Omental fat pad (tissue), 4 donors: Measurements from ENCODE around the gene CLASRP. TPM values are rescaled to one million over a fixed set of nuclear protein-coding genes. Genes with fewer than 3 reads are reported as not detected.

Experiments
- ATAC-seq: fragments of 150-250 bp; one replicate; pipeline ENCODE4 v1.9.1; 2016; ENCODE audit warnings: mild to moderate bottlenecking, moderate library complexity; ENCODE audit not compliant: low FRiP score
- DNase-seq: peaks from one replicate; pipeline ENCODE4 v3.0.0-alpha.2; 2019; ENCODE audit warnings: low spot score
- total RNA-seq, 4 donors: library from RNA; depleted of rRNA; stranded (reverse); fragments of >200 nt; gene quantifications; one replicate each; pipeline ENCODE4 v1.1.0, GENCODE V29; 2016
- TF ChIP-seq, protein P1 (sequence below), 3 donors: fragments of 450-650 bp; IDR thresholded peaks; one replicate each; pipeline ENCODE4 v1.5.1; 2016 to 2017; ENCODE audit warnings: antibody characterized with exemption in 3 of 3, mild to moderate bottlenecking in 3 of 3, moderate library complexity in 2 of 3

CLASRP gene
- total RNA-seq, 4 donors from 2014 or later, result 49.3 to 78.2 (median 73.4) TPM

DNA sequence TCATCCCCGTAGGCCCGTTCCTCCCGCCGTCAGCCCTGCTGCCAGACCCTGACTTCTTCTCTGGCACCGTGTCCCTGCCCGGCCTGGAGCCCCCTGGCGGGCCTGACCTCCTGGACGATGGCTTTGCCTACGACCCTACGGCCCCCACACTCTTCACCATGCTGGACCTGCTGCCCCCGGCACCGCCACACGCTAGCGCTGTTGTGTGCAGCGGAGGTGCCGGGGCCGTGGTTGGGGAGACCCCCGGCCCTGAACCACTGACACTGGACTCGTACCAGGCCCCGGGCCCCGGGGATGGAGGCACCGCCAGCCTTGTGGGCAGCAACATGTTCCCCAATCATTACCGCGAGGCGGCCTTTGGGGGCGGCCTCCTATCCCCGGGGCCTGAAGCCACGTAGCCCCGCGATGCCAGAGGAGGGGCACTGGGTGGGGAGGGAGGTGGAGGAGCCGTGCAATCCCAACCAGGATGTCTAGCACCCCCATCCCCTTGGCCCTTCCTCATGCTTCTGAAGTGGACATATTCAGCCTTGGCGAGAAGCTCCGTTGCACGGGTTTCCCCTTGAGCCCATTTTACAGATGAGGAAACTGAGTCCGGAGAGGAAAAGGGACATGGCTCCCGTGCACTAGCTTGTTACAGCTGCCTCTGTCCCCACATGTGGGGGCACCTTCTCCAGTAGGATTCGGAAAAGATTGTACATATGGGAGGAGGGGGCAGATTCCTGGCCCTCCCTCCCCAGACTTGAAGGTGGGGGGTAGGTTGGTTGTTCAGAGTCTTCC is 1.3 kb upstream of the CLASRP start:
- TF ChIP-seq, protein P1, sequence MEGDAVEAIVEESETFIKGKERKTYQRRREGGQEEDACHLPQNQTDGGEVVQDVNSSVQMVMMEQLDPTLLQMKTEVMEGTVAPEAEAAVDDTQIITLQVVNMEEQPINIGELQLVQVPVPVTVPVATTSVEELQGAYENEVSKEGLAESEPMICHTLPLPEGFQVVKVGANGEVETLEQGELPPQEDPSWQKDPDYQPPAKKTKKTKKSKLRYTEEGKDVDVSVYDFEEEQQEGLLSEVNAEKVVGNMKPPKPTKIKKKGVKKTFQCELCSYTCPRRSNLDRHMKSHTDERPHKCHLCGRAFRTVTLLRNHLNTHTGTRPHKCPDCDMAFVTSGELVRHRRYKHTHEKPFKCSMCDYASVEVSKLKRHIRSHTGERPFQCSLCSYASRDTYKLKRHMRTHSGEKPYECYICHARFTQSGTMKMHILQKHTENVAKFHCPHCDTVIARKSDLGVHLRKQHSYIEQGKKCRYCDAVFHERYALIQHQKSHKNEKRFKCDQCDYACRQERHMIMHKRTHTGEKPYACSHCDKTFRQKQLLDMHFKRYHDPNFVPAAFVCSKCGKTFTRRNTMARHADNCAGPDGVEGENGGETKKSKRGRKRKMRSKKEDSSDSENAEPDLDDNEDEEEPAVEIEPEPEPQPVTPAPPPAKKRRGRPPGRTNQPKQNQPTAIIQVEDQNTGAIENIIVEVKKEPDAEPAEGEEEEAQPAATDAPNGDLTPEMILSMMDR (IDR thresholded peaks at IDR 0.05), result no peak
- no peak for DNase-seq
- ATAC-seq, result no peak

DNA sequence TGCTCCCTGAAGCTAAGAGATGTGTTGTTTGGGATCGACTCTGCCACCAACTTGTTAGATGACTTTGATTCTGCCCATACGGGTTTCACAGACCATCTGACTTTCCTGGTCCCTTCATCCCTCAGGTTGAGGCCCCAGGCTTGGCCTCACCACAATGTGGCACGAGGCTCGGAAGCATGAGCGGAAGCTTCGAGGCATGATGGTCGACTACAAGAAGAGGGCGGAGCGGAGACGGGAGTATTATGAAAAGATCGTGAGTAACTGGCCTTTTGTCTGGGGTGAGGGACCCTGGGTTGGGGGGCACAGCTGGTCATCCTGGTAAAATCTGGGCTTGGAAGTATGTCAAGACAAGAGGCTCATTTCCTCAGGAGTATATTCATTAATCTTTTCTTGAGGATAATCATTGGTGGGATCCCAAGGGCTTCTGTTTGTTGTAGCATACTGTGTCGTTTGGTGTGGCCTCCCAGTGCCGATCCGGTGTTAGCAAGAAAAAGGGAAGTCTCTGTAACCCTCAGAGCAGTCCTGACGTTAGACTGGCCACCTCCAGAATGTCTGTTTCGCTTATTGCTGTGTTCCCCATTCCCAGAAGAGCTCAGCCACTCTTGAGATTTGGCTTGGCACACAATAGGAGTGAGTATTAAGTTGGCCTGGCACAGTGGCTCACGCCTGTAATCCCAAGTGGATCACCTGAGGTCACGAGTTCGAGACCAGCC is 1.4 kb downstream of the CLASRP start:
- TF ChIP-seq, protein P1 (IDR thresholded peaks at IDR 0.05), result no peak
- ATAC-seq, result no peak
- no peak for DNase-seq

DNA sequence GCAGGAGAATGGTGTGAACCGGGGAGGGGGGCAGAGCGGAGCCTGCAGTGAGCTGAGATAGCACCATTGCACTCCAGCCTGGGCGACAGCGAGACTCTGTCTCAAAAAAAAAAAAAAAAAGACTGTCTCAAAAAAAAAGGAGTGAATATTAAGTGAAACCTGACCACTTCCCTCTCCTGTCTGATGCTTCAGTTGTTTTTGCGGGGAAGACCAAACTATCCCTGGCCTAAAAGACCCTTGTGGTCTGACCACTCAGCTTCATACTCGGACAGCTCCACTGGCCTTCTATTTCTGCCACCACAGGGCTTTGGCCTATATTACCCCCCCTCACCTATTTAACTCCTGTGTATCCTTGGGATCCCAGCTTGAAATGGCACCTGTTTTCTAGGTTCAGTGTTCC is 2.3 kb downstream of the CLASRP start:
- ATAC-seq (no peak), DNase-seq (no peak)
- TF ChIP-seq, protein P1 (IDR thresholded peaks at IDR 0.05), result no peak

DNA sequence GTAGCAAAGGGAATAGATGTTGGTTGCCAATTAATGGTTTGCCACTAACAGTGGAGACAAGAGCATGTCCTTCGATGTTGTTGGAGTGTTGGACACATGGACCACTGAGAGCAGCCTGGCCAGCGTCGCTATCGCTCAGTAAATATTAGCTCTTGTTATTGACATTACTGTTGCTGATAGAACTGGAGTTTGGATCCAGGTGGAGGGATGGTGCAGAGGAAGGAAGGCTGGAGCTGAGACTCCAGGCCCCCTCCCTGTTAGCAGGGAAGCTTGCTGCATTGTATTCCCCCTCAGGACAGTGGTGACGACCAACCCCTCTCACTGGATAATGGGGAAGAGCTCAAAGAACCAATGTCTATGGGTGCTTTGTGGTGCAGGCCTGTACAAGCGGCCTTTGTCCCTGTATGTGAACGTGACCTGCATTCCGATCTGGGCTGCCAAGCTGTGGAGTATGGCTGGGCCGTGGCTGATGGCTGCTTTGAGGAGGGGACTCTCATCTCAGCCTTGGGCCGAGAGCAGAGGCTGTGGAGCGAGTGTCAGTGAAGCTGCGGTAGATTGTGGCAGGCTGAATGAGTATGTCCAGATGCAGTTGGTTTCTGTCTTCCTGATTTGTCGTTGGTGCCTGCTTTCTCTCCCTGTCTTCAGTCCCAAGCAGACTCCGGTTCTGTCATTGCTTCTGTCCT is 7.0 kb downstream of the CLASRP start:
- DNase-seq (no peak), ATAC-seq (no peak)
- TF ChIP-seq, protein P1 (IDR thresholded peaks at IDR 0.05), result no peak

DNA sequence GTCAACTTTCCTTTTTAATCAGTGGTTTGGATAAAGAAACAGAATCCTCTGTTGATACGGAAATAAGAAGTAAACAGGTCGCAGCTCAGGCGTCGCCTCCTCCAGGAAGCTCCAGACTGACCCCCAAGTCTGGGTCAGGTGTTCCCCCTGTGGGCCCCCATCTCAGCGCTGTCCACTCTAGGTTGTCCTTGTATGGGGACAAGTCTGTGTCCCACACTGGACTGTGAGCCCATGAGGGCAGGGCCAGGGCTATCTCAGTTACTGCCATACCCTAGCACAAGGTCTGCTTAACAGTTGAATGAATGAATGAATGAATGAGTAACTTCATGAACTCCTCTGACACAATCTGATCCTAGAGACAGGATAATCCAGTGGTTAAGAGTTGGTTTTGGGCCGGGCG is 7.5 kb downstream of the CLASRP start:
- no peak for ATAC-seq
- TF ChIP-seq, protein P1 (IDR thresholded peaks at IDR 0.05), result no peak
- DNase-seq, result no peak

DNA sequence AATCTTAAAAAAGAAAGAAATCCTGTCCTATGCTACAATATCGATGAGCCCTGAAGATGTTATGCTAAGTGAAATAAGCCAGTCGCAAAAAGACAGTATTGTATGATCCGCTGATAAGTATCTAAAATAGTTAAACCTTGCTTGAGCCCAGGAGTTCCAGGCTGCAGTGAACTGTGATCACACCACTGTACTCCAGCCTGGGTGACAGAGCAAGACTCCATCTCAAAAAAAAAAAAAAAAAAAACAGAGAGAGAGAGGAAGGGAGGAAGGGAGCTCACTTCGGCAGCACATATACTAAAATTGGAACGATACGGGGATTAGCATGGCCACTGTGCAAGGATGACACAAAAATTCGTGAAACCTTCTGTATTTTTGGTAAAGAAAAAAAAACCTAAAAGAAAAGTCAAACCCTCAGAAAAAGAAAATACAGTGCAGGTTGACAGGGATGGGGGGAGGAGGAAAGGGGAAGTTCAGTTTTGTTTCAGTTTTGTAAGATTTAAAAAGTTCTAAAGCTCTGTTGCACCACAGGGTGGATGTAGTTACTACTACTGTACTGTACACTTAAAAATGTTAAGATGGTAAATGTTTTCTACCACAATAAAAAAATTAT is 8.4 kb downstream of the CLASRP start:
- ATAC-seq, result no peak
- DNase-seq, result no peak

More for the DNA sequence above, 8.4 kb downstream of the CLASRP start:
- TF ChIP-seq, protein P1 (IDR thresholded peaks at IDR 0.05), result no peak
